ENCODE measurements around the gene GGACT. TPM values are rescaled to one million over a fixed set of nuclear protein-coding genes. Genes with fewer than 3 reads are reported as not detected.
"Not testable (repeated sequence)": the region's sequence is repeated elsewhere in the genome, so short reads cannot be mapped to it uniquely, and the experiment has no call there.

GGACT gene
- total RNA-seq, 2 donors from 2014 or later: 4.9 to 17.8 TPM

GRCh38 chr13:100589178-100589725 is 663 bp upstream of the GGACT start:
- peaks cover 16% of the 10 kb centered on the region for H3K4me1 ChIP-seq
- H3K27ac ChIP-seq: no peak overlapping the region
- no peak for DNase-seq
- no peaks in the 10 kb centered on the region for H3K27me3 ChIP-seq
- ATAC-seq: no peak
- intact Hi-C loops (cut with DNase I): no loop called here
- H3K4me3 ChIP-seq: no peak overlapping the region
- H3K9me3 ChIP-seq: no peaks in the 10 kb centered on the region
- TF ChIP-seq POLR2A (IDR thresholded peaks at IDR 0.05): no peak
- TF ChIP-seq CTCF (IDR thresholded peaks at IDR 0.05): no peak
- WGBS, 2 donors: 69 to 71% methylated on average over 6 of the region's 6 CpGs
- H3K36me3 ChIP-seq (replicated peaks in 1 of 2; ENCODE audit: insufficient read depth in 1 of 2, low read depth in 2 of 2): no peaks in the 10 kb centered on the region

- H3K36me3 ChIP-seq (replicated peaks in 1 of 2; ENCODE audit: insufficient read depth in 1 of 2, low read depth in 2 of 2): peaks cover 0 to 6% of the 10 kb centered on the region in 2 donors
- no peaks in the 10 kb centered on the region for H3K27me3 ChIP-seq
- DNase-seq (no peak), ATAC-seq (no peak)
- H3K4me3 ChIP-seq: no peak overlapping the region
- no peaks in the 10 kb centered on the region for H3K9me3 ChIP-seq
- WGBS, 2 donors: 87 to 89% methylated on average over 5 of the region's 5 CpGs
- TF ChIP-seq POLR2A (IDR thresholded peaks at IDR 0.05): no peak
- TF ChIP-seq CTCF (IDR thresholded peaks at IDR 0.05): no peak
- H3K4me1 ChIP-seq: peaks cover 16% of the 10 kb centered on the region
- intact Hi-C loops (cut with DNase I): no loop called here
- H3K27ac ChIP-seq: no peak overlapping the region
These were observed 3.7 kb downstream of the GGACT start for GRCh38 chr13:100584896-100585295.

GRCh38 chr13:100581504-100581903 is 7.1 kb downstream of the GGACT start:
- DNase-seq (no peak), ATAC-seq (no peak)
- Histone ChIP-seq H3K27ac (no peak overlapping the region), H3K9me3 (no peaks in the 10 kb centered on the region), H3K4me1 (no peaks in the 10 kb centered on the region), H3K4me3 (no peak overlapping the region), H3K27me3 (no peaks in the 10 kb centered on the region), H3K36me3 (replicated peaks in 1 of 2; ENCODE audit: insufficient read depth in 1 of 2, low read depth in 2 of 2) (peaks cover 0 to 6% of the 10 kb centered on the region in 2 donors)
- TF ChIP-seq POLR2A (IDR thresholded peaks at IDR 0.05) (no peak), CTCF (IDR thresholded peaks at IDR 0.05) (no peak)
- intact Hi-C loops (cut with DNase I): no loop called here
- WGBS, 2 donors: 74 to 90% methylated on average over 2 of the region's 2 CpGs

- WGBS, 2 donors: 88 to 96% methylated on average over 4 of the region's 4 CpGs
- intact Hi-C loops (cut with DNase I): no loop called here
- no peak overlapping the region for H3K27ac ChIP-seq
- ATAC-seq (no peak), DNase-seq (no peak)
- TF ChIP-seq CTCF (IDR thresholded peaks at IDR 0.05) (no peak), POLR2A (IDR thresholded peaks at IDR 0.05) (no peak)
- H3K27me3 ChIP-seq: no peaks in the 10 kb centered on the region
- no peaks in the 10 kb centered on the region for H3K9me3 ChIP-seq
- no peak overlapping the region for H3K4me3 ChIP-seq
- peaks cover 0 to 6% of the 10 kb centered on the region in 2 donors for H3K36me3 ChIP-seq (replicated peaks in 1 of 2; ENCODE audit: insufficient read depth in 1 of 2, low read depth in 2 of 2)
- no peaks in the 10 kb centered on the region for H3K4me1 ChIP-seq
These were observed 7.6 kb downstream of the GGACT start for GRCh38 chr13:100581030-100581429.

GRCh38 chr13:100580045-100580444 is 8.5 kb downstream of the GGACT start:
- WGBS, 2 donors: 90 to 96% methylated on average over 10 to 12 of the region's 12 CpGs
- Histone ChIP-seq H3K27ac (no peak overlapping the region), H3K4me3 (no peak overlapping the region), H3K4me1 (no peaks in the 10 kb centered on the region), H3K9me3 (no peaks in the 10 kb centered on the region), H3K36me3 (replicated peaks in 1 of 2; ENCODE audit: insufficient read depth in 1 of 2, low read depth in 2 of 2) (peaks cover 0 to 6% of the 10 kb centered on the region in 2 donors), H3K27me3 (no peaks in the 10 kb centered on the region)
- intact Hi-C loops (cut with DNase I): no loop called here
- TF ChIP-seq POLR2A (IDR thresholded peaks at IDR 0.05) (no peak), CTCF (IDR thresholded peaks at IDR 0.05) (no peak)
- DNase-seq: no peak
- ATAC-seq: no peak

GRCh38 chr13:100577239-100577638 is 11.3 kb downstream of the GGACT start:
- H3K36me3 ChIP-seq (replicated peaks in 1 of 2; ENCODE audit: insufficient read depth in 1 of 2, low read depth in 2 of 2); H3K4me1 ChIP-seq; DNase-seq; intact Hi-C loops (cut with DNase I); H3K4me3 ChIP-seq; H3K9me3 ChIP-seq; ATAC-seq; H3K27ac ChIP-seq; H3K27me3 ChIP-seq: not testable (repeated sequence)
- WGBS, 2 donors: 90 to 95% methylated on average over 4 of the region's 4 CpGs

Data from body of pancreas (tissue), 4 donors.